ENCODE results near the gene FMN1. TPM values are rescaled to one million over a fixed set of nuclear protein-coding genes. Genes with fewer than 3 reads are reported as not detected.

The FMN1 gene
- total and polyA plus RNA-seq, 11 donors, result 0.61 to 10.6 (median 3.6) TPM

GRCh38 chr15:33157371-33158037 is 37.0 kb downstream of the FMN1 start:
- no peak for DNase-seq
- 91 to 95% (median 93%) methylated on average over 6 of the region's 6 CpGs for whole genome bisulfite sequencing, 4 donors
- no peak for TF ChIP-seq POLR2A (IDR thresholded peaks at IDR 0.05)
- TF ChIP-seq CTCF (IDR thresholded peaks at IDR 0.05), result no peak

GRCh38 chr15:33155691-33156420 is 38.7 kb downstream of the FMN1 start:
- DNase-seq, result no peak
- no peaks in the 10 kb centered on the region for H3K36me3 ChIP-seq
- TF ChIP-seq POLR2A (IDR thresholded peaks at IDR 0.05), result no peak
- no peak for TF ChIP-seq CTCF (IDR thresholded peaks at IDR 0.05)
- H3K4me3 ChIP-seq, result no peak overlapping the region
- no peaks in the 10 kb centered on the region for H3K9me3 ChIP-seq
- peak overlapping the region in 1 of 12 donors; percentile 86 for H3K27ac ChIP-seq
- ATAC-seq, result no peak
- peaks cover 0 to 63% (median 4%) of the 10 kb centered on the region in 12 donors for H3K4me1 ChIP-seq
- 80 to 83% (median 81%) methylated on average over 7 of the region's 7 CpGs for WGBS, 4 donors
- H3K27me3 ChIP-seq, result no peaks in the 10 kb centered on the region
- intact Hi-C loops (cut with DNase I), result loop anchor here in 1 of 10 donors (10.0 kb wide), 1 partner anchor 69 kb away; no protein-coding TSS in a partner anchor

More at GRCh38 chr15:33157371-33158037, 37.0 kb downstream of the FMN1 start:
- H3K36me3 ChIP-seq, result no peaks in the 10 kb centered on the region
- no peak overlapping the region for H3K4me3 ChIP-seq
- H3K27me3 ChIP-seq, result no peaks in the 10 kb centered on the region
- no peak for ATAC-seq
- H3K27ac ChIP-seq, result peak overlapping the region in 1 of 12 donors; percentile 39
- intact Hi-C loops (cut with DNase I), result loop anchor here in 1 of 10 donors (10.0 kb wide), 1 partner anchor 67 kb away; no protein-coding TSS in a partner anchor
- peaks cover 0 to 65% (median 8%) of the 10 kb centered on the region in 12 donors for H3K4me1 ChIP-seq
- no peaks in the 10 kb centered on the region for H3K9me3 ChIP-seq

GRCh38 chr15:33154351-33155166 is 40.0 kb downstream of the FMN1 start:
- Histone ChIP-seq H3K9me3 (no peaks in the 10 kb centered on the region), H3K27ac (peak overlapping the region in 4 of 12 donors; percentile 1 to 86 (median 20)), H3K4me1 (peaks cover 0 to 58% (median 0%) of the 10 kb centered on the region in 12 donors), H3K4me3 (peak overlapping the region in 3 of 12 donors; percentile 11 to 49 (median 24)), H3K36me3 (no peaks in the 10 kb centered on the region), H3K27me3 (no peaks in the 10 kb centered on the region)
- WGBS, 4 donors, result 71 to 82% (median 75%) methylated on average over 14 of the region's 14 CpGs
- intact Hi-C loops (cut with DNase I), result loop anchor here in 1 of 10 donors (10.0 kb wide), 1 partner anchor 70 kb away; no protein-coding TSS in a partner anchor
- peak; percentile 43 to 82 (median 66) for ATAC-seq
- no peak for TF ChIP-seq CTCF (IDR thresholded peaks at IDR 0.05)
- peak; percentile 27 to 66 (median 46) for DNase-seq
